Liver (tissue), 9 donors: ENCODE data around the gene CA14. TPM values are rescaled to one million over a fixed set of nuclear protein-coding genes. Genes with fewer than 3 reads are reported as not detected.

Source experiments
- DNase-seq: peaks from one replicate; pipeline ENCODE4 v3.0.0-alpha.2; 2017; ENCODE audit warnings: low spot score
- H3K27ac ChIP-seq, 2 donors: one replicate each; pipeline ENCODE4 v1.7.0; 2013; ENCODE audit warnings: inconsistent platforms in 2 of 2, low read length in 2 of 2, control low read depth in 1 of 2, low read depth in 1 of 2, mild to moderate bottlenecking in 1 of 2
- H3K27me3 ChIP-seq, 4 donors: one replicate each; pipeline versions ENCODE4 v1.6.1 to v1.7.0; 2013; ENCODE audit warnings: low read length in 3 of 4, inconsistent platforms in 1 of 4, mild to moderate bottlenecking in 1 of 4, moderate library complexity in 1 of 4; ENCODE audit not compliant: control insufficient read depth in 4 of 4, insufficient read depth in 4 of 4
- H3K36me3 ChIP-seq, 4 donors: one replicate each; pipeline versions ENCODE4 v1.6.1 to v1.7.0; 2013; ENCODE audit warnings: low read length in 3 of 4, mild to moderate bottlenecking in 3 of 4, low read depth in 1 of 4, moderate library complexity in 1 of 4; ENCODE audit not compliant: control insufficient read depth in 4 of 4, insufficient read depth in 3 of 4
- H3K4me1 ChIP-seq, 4 donors: one replicate each; pipeline versions ENCODE4 v1.6.1 to v1.7.0; 2013; ENCODE audit warnings: low read length in 3 of 4, mild to moderate bottlenecking in 3 of 4, moderate library complexity in 1 of 4; ENCODE audit not compliant: control insufficient read depth in 4 of 4, insufficient read depth in 4 of 4
- H3K4me3 ChIP-seq, 3 donors: one replicate each; pipeline versions ENCODE4 v1.6.1 to v1.7.0; 2013; ENCODE audit warnings: low read length in 3 of 3, control low read depth in 1 of 3, low read depth in 1 of 3, mild to moderate bottlenecking in 1 of 3
- H3K9ac ChIP-seq, 2 donors: one replicate each; pipeline ENCODE4 v1.7.0; 2013; ENCODE audit warnings: low read length in 2 of 2, mild to moderate bottlenecking in 2 of 2, moderate library complexity in 2 of 2, control low read depth in 1 of 2, low read depth in 1 of 2
- H3K9me3 ChIP-seq, 4 donors: one replicate each; pipeline versions ENCODE4 v1.6.1 to v1.7.0; 2013; ENCODE audit warnings: low read length in 3 of 4; ENCODE audit not compliant: control insufficient read depth in 4 of 4
- ATF3 ChIP-seq: IDR thresholded peaks from 2 replicates; pipeline ENCODE4 v1.6.1; 2016; ENCODE audit warnings: antibody characterized with exemption
- EGR1 ChIP-seq, 2 donors: IDR thresholded peaks; 2 replicates each; pipeline ENCODE4 v1.6.1; 2016 to 2018; ENCODE audit warnings: antibody characterized with exemption in 2 of 2, low read depth in 2 of 2
- FOXA1 ChIP-seq: IDR thresholded peaks from 2 replicates; pipeline ENCODE4 v1.6.1; 2016; ENCODE audit warnings: antibody characterized with exemption
- GABPA ChIP-seq, 2 donors: IDR thresholded peaks in 1 of 2; conservative IDR thresholded peaks in 1 of 2; 2 replicates each; pipeline ENCODE4 v1.6.1; 2016; ENCODE audit warnings: antibody characterized with exemption in 2 of 2, mild to moderate bottlenecking in 1 of 2, moderate library complexity in 1 of 2
- HNF4A ChIP-seq, 2 donors: conservative IDR thresholded peaks; 2 replicates each; pipeline ENCODE4 v1.6.1; 2016; ENCODE audit warnings: antibody characterized with exemption in 2 of 2, mild to moderate bottlenecking in 2 of 2
- HNF4G ChIP-seq: IDR thresholded peaks from 2 replicates; pipeline ENCODE4 v1.6.1; 2016; ENCODE audit warnings: antibody characterized with exemption
- JUND ChIP-seq, 2 donors: IDR thresholded peaks; 2 replicates each; pipeline ENCODE4 v1.6.1; 2016; ENCODE audit warnings: antibody characterized with exemption in 2 of 2
- RAD21 ChIP-seq, 2 donors: IDR thresholded peaks; 2 replicates each; pipeline ENCODE4 v1.6.1; 2016; ENCODE audit warnings: antibody characterized with exemption in 2 of 2, mild to moderate bottlenecking in 2 of 2
- RXRA ChIP-seq, 2 donors: IDR thresholded peaks; 2 replicates each; pipeline ENCODE4 v1.6.1; 2017 to 2018; ENCODE audit warnings: antibody characterized with exemption in 2 of 2, mild to moderate bottlenecking in 1 of 2
- SP1 ChIP-seq: IDR thresholded peaks from 2 replicates; pipeline ENCODE4 v1.6.1; 2018; ENCODE audit warnings: antibody characterized with exemption, mild to moderate bottlenecking
- TAF1 ChIP-seq: conservative IDR thresholded peaks from 2 replicates; pipeline ENCODE4 v1.6.1; 2016; ENCODE audit warnings: antibody characterized with exemption, mild to moderate bottlenecking
- WGBS: extraction: QIAGEN DNeasy Blood & Tissue Kit; methylation state at CpG from one replicate; pipeline ENCODE4 v1.1.7; 2013; 5-methylcytosine and 5-hydroxymethylcytosine counted together
- polyA plus RNA-seq, 2 donors: library from polyadenylated mRNA; stranded (reverse) in 1 of 2; unstranded in 1 of 2; fragments of 200-250 nt in 1 of 2; fragments of >200 nt in 1 of 2; fragmentation: Nextera tagmentation in 1 of 2; extraction: Ambion mirVana in 1 of 2; gene quantifications; one replicate each; pipeline versions ENCODE4 v1.2.1 to v1.2.3, GENCODE V29; 2013 to 2015
- total RNA-seq, 2 donors: library from RNA; depleted of rRNA; stranded (reverse); fragments of >200 nt; gene quantifications; one replicate each; pipeline ENCODE4 v1.2.3, GENCODE V29; 2014
- TF ChIP-seq, protein P1 (sequence below): IDR thresholded peaks from 2 replicates; pipeline ENCODE4 v1.6.1; 2016; ENCODE audit warnings: antibody characterized with exemption
- TF ChIP-seq, protein P2 (sequence below): IDR thresholded peaks from 2 replicates; pipeline ENCODE4 v1.6.1; 2016; ENCODE audit warnings: antibody characterized with exemption, mild to moderate bottlenecking
- TF ChIP-seq, protein P3 (sequence below): fragments of 150-350 bp; IDR thresholded peaks from 2 replicates; pipeline ENCODE4 v1.5.1; 2017; ENCODE audit warnings: improper control_type of control experiment, low read depth, low read length; ENCODE audit not compliant: missing input control
- TF ChIP-seq, protein P4 (sequence below): IDR thresholded peaks from 2 replicates; pipeline ENCODE4 v1.6.1; 2016; ENCODE audit warnings: antibody characterized with exemption
- donor health status: healthy.
- donor health status: healthy.
- donor health status: healthy.
- donor health status: healthy.
- donor health status: healthy.

The CA14 gene
- total and polyA plus RNA-seq, 4 donors: 0.22 to 2.7 (median 1.2) TPM

- Histone ChIP-seq H3K9me3 (no peaks in the 10 kb centered on the region), H3K4me3 (peak overlapping the region in 1 of 3 donors; percentile 11), H3K36me3 (peaks cover 0 to 9% (median 6%) of the 10 kb centered on the region in 4 donors), H3K9ac (peak overlapping the region in 1 of 2 donors; percentile 50), H3K27ac (peak overlapping the region; percentile 45 to 58), H3K4me1 (peaks cover 13 to 60% (median 57%) of the 10 kb centered on the region in 4 donors), H3K27me3 (no peaks in the 10 kb centered on the region)
- TF ChIP-seq SP1 (peak; percentile 58), HNF4A (conservative IDR thresholded peaks at IDR 0.05) (peak; percentile 35 to 49), RXRA (IDR thresholded peaks at IDR 0.05) (peak; percentile 50 to 72), GABPA (IDR thresholded peaks at IDR 0.05 in 1 of 2, conservative IDR thresholded peaks at IDR 0.05 in 1 of 2) (peak in 1 of 2 donors; percentile 44)
- TF ChIP-seq, protein P1, sequence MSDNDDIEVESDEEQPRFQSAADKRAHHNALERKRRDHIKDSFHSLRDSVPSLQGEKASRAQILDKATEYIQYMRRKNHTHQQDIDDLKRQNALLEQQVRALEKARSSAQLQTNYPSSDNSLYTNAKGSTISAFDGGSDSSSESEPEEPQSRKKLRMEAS: no peak
- peak; percentile 67 for DNase-seq
- WGBS: 12% methylated on average over 11 of the region's 11 CpGs
Measured at GRCh38 chr1:150259758-150260669, 2.4 kb downstream of the CA14 start.

DNA sequence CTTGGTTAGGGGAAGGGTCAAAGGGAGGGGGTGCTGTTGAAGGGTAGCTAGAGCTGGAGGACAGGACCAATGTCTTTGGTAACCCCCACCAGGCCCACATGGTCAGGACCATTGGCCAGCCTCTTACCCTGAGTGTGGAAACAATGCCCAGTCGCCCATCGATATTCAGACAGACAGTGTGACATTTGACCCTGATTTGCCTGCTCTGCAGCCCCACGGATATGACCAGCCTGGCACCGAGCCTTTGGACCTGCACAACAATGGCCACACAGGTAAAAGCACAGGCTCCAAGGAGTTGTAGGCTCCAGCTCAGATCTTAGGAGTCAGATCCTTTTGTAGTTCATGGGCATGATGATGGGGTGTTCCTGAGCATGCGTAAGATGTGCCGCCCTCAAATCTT is 3.8 kb downstream of the CA14 start:
- no peak for DNase-seq
- Histone ChIP-seq H3K36me3 (peaks cover 4 to 19% (median 17%) of the 10 kb centered on the region in 4 donors), H3K9ac (no peak overlapping the region), H3K4me3 (no peak overlapping the region), H3K27ac (no peak overlapping the region), H3K9me3 (no peaks in the 10 kb centered on the region), H3K4me1 (peaks cover 11 to 50% (median 48%) of the 10 kb centered on the region in 4 donors), H3K27me3 (no peaks in the 10 kb centered on the region)
- TF ChIP-seq, protein P2, sequence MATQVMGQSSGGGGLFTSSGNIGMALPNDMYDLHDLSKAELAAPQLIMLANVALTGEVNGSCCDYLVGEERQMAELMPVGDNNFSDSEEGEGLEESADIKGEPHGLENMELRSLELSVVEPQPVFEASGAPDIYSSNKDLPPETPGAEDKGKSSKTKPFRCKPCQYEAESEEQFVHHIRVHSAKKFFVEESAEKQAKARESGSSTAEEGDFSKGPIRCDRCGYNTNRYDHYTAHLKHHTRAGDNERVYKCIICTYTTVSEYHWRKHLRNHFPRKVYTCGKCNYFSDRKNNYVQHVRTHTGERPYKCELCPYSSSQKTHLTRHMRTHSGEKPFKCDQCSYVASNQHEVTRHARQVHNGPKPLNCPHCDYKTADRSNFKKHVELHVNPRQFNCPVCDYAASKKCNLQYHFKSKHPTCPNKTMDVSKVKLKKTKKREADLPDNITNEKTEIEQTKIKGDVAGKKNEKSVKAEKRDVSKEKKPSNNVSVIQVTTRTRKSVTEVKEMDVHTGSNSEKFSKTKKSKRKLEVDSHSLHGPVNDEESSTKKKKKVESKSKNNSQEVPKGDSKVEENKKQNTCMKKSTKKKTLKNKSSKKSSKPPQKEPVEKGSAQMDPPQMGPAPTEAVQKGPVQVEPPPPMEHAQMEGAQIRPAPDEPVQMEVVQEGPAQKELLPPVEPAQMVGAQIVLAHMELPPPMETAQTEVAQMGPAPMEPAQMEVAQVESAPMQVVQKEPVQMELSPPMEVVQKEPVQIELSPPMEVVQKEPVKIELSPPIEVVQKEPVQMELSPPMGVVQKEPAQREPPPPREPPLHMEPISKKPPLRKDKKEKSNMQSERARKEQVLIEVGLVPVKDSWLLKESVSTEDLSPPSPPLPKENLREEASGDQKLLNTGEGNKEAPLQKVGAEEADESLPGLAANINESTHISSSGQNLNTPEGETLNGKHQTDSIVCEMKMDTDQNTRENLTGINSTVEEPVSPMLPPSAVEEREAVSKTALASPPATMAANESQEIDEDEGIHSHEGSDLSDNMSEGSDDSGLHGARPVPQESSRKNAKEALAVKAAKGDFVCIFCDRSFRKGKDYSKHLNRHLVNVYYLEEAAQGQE: no peak
- TF ChIP-seq RXRA (IDR thresholded peaks at IDR 0.05): peak in 1 of 2 donors; percentile 12
- TF ChIP-seq EGR1 (IDR thresholded peaks at IDR 0.05; ENCODE audit: low read depth in 2 of 2): no peak
- no peak for TF ChIP-seq HNF4A (conservative IDR thresholded peaks at IDR 0.05)
- 66% methylated on average over 6 of the region's 6 CpGs for WGBS

DNA sequence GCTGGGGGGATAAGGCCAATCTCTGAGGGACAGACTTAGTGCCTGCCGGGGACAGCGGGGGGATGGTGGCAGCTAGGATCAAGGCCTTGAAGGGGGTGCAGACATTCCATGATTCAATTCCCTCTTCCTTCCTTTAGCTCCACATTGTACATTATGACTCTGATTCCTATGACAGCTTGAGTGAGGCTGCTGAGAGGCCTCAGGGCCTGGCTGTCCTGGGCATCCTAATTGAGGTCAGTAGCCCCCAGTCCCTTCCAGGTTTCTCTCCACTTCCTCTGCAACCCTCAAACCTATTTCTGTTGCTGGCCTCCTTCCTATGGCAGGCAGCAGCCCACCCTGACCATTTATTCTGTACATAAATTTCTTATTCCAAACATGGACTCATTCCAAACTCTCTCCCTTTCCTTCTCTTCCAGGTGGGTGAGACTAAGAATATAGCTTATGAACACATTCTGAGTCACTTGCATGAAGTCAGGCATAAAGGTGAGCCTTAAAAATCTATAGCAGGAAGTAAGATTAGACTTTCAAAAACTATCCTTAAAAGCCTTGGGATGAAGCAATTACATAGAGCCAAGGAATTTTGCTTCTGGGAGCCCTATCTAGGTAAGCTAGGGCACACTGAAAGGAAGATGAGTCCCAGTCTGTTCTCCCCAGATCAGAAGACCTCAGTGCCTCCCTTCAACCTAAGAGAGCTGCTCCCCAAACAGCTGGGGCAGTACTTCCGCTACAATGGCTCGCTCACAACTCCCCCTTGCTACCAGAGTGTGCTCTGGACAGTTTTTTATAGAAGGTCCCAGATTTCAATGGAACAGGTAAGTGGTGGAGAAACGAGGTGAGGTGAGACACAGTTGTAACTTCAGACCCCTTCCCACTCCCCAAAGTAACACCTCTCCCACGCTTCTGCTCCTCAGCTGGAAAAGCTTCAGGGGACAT is 5.1 kb downstream of the CA14 start:
- no peak overlapping the region for H3K4me3 ChIP-seq
- H3K9ac ChIP-seq: no peak overlapping the region
- no peak for DNase-seq
- no peak overlapping the region for H3K27ac ChIP-seq
- no peaks in the 10 kb centered on the region for H3K9me3 ChIP-seq
- peaks cover 7 to 46% (median 43%) of the 10 kb centered on the region in 4 donors for H3K4me1 ChIP-seq
- 86% methylated on average over 6 of the region's 6 CpGs for WGBS
- peaks cover 5 to 27% (median 23%) of the 10 kb centered on the region in 4 donors for H3K36me3 ChIP-seq
- no peaks in the 10 kb centered on the region for H3K27me3 ChIP-seq
- TF ChIP-seq, protein P3, sequence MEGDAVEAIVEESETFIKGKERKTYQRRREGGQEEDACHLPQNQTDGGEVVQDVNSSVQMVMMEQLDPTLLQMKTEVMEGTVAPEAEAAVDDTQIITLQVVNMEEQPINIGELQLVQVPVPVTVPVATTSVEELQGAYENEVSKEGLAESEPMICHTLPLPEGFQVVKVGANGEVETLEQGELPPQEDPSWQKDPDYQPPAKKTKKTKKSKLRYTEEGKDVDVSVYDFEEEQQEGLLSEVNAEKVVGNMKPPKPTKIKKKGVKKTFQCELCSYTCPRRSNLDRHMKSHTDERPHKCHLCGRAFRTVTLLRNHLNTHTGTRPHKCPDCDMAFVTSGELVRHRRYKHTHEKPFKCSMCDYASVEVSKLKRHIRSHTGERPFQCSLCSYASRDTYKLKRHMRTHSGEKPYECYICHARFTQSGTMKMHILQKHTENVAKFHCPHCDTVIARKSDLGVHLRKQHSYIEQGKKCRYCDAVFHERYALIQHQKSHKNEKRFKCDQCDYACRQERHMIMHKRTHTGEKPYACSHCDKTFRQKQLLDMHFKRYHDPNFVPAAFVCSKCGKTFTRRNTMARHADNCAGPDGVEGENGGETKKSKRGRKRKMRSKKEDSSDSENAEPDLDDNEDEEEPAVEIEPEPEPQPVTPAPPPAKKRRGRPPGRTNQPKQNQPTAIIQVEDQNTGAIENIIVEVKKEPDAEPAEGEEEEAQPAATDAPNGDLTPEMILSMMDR: no peak
- TF ChIP-seq JUND (IDR thresholded peaks at IDR 0.05): no peak
- TF ChIP-seq RAD21 (IDR thresholded peaks at IDR 0.05): no peak
- TF ChIP-seq, protein P4, sequence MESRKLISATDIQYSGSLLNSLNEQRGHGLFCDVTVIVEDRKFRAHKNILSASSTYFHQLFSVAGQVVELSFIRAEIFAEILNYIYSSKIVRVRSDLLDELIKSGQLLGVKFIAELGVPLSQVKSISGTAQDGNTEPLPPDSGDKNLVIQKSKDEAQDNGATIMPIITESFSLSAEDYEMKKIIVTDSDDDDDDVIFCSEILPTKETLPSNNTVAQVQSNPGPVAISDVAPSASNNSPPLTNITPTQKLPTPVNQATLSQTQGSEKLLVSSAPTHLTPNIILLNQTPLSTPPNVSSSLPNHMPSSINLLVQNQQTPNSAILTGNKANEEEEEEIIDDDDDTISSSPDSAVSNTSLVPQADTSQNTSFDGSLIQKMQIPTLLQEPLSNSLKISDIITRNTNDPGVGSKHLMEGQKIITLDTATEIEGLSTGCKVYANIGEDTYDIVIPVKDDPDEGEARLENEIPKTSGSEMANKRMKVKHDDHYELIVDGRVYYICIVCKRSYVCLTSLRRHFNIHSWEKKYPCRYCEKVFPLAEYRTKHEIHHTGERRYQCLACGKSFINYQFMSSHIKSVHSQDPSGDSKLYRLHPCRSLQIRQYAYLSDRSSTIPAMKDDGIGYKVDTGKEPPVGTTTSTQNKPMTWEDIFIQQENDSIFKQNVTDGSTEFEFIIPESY: no peak
- no peak for TF ChIP-seq SP1
- TF ChIP-seq EGR1 (IDR thresholded peaks at IDR 0.05; ENCODE audit: low read depth in 2 of 2): no peak
- TF ChIP-seq FOXA1: no peak
- no peak for TF ChIP-seq GABPA (IDR thresholded peaks at IDR 0.05 in 1 of 2, conservative IDR thresholded peaks at IDR 0.05 in 1 of 2)
- TF ChIP-seq RXRA (IDR thresholded peaks at IDR 0.05): no peak
- TF ChIP-seq HNF4G: no peak
- no peak for TF ChIP-seq ATF3
- no peak for TF ChIP-seq TAF1
